Upper lobe of right lung (tissue), 1 donor: ENCODE results near the gene IL1RAPL1. TPM values are rescaled to one million over a fixed set of nuclear protein-coding genes. Genes with fewer than 3 reads are reported as not detected.

Experiments used
- ATAC-seq: fragments of 200-7000 bp; cut with Tn5 transposase; one replicate; pipeline ENCODE4 v1.9.1; 2020; ENCODE audit warnings: mild to moderate bottlenecking, moderate library complexity
- DNase-seq: peaks from one replicate; pipeline ENCODE4 v3.0.0-alpha.2; 2020
- H3K27ac ChIP-seq: fragments of 200-600 bp; one replicate; pipeline ENCODE4 v1.8.0; 2022
- H3K27me3 ChIP-seq: fragments of 200-600 bp; one replicate; pipeline ENCODE4 v1.8.0; 2022; ENCODE audit warnings: mild to moderate bottlenecking
- H3K36me3 ChIP-seq: fragments of 200-600 bp; one replicate; pipeline ENCODE4 v1.8.0; 2022
- H3K4me1 ChIP-seq: fragments of 200-600 bp; one replicate; pipeline ENCODE4 v1.8.0; 2022
- H3K4me3 ChIP-seq: fragments of 200-600 bp; one replicate; pipeline ENCODE4 v1.8.0; 2022; ENCODE audit warnings: mild to moderate bottlenecking
- H3K9me3 ChIP-seq: fragments of 200-600 bp; one replicate; pipeline ENCODE4 v1.8.0; 2022
- CTCF ChIP-seq: fragments of 200-600 bp; IDR thresholded peaks from one replicate; pipeline ENCODE4 v1.8.0; 2022; ENCODE audit warnings: antibody characterized with exemption
- intact Hi-C: fragments of 100-400 bp; cut with DNase I; formaldehyde crosslinking; loops from one replicate; pipeline ENCODE4 v1.11.0; 2022
- total RNA-seq: library from RNA; stranded (reverse); fragmentation: NEBNext Ultra II Directional; extraction: Animal tissue kit (Norgen Biotek cat#: 25700); gene quantifications from one replicate; pipeline ENCODE4 v1.2.1, GENCODE V29; 2021
- donor health status: DM: no; HTN: yes; CAD: no; lungs with severe emphysema.

Gene IL1RAPL1
- total RNA-seq, 1 donor from 2014 or later, result not detected

DNA sequence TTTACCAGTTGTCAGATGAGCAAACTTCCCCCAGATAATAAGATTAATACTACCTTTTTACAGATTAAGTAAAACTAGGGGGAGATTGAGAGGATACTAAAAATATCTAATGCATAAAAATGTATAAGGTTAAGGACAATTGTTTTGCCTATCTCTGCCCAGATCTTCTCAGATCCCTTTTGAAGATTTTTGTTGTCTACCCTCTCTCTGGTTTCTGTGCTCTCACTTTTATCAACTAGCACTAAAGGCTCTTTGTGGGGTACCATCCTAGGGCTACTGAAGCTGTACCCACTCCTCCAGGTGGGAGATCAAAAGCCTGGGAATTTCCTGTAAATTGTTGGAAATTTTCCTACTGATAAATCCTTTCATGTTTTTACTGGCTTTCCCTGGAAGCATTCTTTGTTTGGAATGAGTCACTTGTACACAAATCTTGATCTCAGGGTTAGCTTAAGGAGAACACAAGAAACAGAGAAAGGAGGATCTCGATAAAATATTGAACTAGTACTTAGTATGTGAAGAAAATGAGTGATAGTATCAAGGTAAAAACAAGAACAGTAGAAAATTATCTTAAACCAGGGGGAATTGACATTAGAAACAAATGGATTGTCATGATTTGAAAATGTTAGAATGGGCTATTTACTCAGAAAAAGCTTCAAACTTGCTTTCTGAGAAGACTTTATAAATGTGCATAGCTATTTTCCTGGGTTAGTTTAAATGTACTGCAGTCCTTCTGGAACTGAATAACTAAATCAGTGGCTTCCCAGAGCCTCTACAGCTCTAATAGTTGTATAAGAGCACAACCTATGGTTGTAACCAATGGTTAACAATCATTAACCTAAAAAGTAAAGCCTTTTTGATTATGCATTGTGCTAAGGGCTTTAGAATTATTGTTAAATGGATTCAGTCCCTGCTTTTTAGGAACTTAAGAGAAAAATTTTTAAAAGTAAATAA lies 948.2 kb downstream of the IL1RAPL1 start:
- H3K4me3 ChIP-seq, result no peak overlapping the region
- no peak overlapping the region for H3K27ac ChIP-seq
- no peak for ATAC-seq
- DNase-seq, result no peak
- TF ChIP-seq CTCF, result no peak
- H3K36me3 ChIP-seq, result no peaks in the 10 kb centered on the region
- intact Hi-C loops, result no loop called here
- no peaks in the 10 kb centered on the region for H3K27me3 ChIP-seq
- no peaks in the 10 kb centered on the region for H3K4me1 ChIP-seq
- no peaks in the 10 kb centered on the region for H3K9me3 ChIP-seq

DNA sequence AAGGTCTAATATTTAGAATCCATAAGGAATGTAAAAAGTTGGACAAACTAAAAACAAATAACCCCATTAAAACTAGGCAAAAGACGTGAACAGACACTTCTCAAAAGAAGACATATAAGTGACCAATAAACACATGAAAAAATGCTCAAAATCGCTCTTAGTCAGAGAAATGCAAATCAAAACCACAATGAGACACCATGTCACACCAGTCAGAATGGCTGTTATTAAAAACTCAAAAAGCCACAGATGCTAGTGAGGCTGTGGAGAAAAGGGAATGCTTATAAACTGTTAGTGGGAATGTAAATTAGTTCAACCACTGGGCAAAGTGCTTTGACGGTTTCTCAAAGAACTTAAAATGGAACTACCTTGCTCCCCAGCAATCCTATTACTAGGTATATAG lies 953.8 kb downstream of the IL1RAPL1 start:
- no peak for TF ChIP-seq CTCF
- intact Hi-C loops, result no loop called here
- H3K36me3 ChIP-seq, result no peaks in the 10 kb centered on the region
- no peak overlapping the region for H3K4me3 ChIP-seq
- DNase-seq (no peak), ATAC-seq (no peak)
- no peaks in the 10 kb centered on the region for H3K9me3 ChIP-seq
- no peaks in the 10 kb centered on the region for H3K4me1 ChIP-seq
- H3K27me3 ChIP-seq, result no peaks in the 10 kb centered on the region
- H3K27ac ChIP-seq, result no peak overlapping the region

DNA sequence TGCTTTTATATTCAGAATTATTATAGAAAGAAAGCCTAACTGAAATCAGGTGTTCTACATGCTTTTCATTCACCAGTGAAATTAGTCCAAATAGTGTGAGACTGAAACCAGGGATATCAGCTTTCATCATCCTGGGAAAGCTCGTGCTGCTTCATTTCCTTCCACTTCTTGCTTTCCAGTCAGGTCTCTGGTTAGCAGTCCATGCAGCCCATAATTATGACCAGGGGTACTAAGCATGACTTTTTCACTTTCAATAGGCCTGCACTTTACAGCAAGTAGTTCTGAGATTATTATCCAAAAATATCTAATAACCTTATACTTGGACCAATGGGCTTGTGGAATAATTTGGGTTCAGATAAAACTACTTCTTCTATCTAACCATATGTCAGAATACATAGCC lies 954.9 kb downstream of the IL1RAPL1 start:
- no peak overlapping the region for H3K27ac ChIP-seq
- TF ChIP-seq CTCF, result no peak

GRCh38 chrX:29545878-29546277 lies 958.6 kb downstream of the IL1RAPL1 start:
- DNase-seq, result no peak
- Histone ChIP-seq H3K27me3 (no peaks in the 10 kb centered on the region), H3K4me1 (no peaks in the 10 kb centered on the region), H3K9me3 (no peaks in the 10 kb centered on the region), H3K27ac (no peak overlapping the region), H3K4me3 (no peak overlapping the region), H3K36me3 (no peaks in the 10 kb centered on the region)
- ATAC-seq, result no peak
- intact Hi-C loops, result no loop called here
- TF ChIP-seq CTCF, result no peak

More for the DNA sequence above, 954.9 kb downstream of the IL1RAPL1 start:
- Histone ChIP-seq H3K4me3 (no peak overlapping the region), H3K27me3 (no peaks in the 10 kb centered on the region), H3K9me3 (no peaks in the 10 kb centered on the region), H3K4me1 (no peaks in the 10 kb centered on the region), H3K36me3 (no peaks in the 10 kb centered on the region)
- ATAC-seq (no peak), DNase-seq (no peak)
- intact Hi-C loops, result no loop called here

- TF ChIP-seq CTCF, result no peak
Measured at GRCh38 chrX:29547877-29548276, 960.6 kb downstream of the IL1RAPL1 start.

More at GRCh38 chrX:29547877-29548276, 960.6 kb downstream of the IL1RAPL1 start:
- Histone ChIP-seq H3K4me1 (no peaks in the 10 kb centered on the region), H3K36me3 (no peaks in the 10 kb centered on the region), H3K4me3 (no peak overlapping the region), H3K9me3 (no peaks in the 10 kb centered on the region), H3K27me3 (no peaks in the 10 kb centered on the region), H3K27ac (no peak overlapping the region)
- intact Hi-C loops, result no loop called here
- ATAC-seq (no peak), DNase-seq (no peak)
